HUES48 (cell line): ENCODE measurements around the gene UBN2.

Experiments used
- H3K27ac ChIP-seq: one replicate; pipeline ENCODE4 v1.7.0; 2013; ENCODE audit warnings: low read depth, low read length, inconsistent platforms
- H3K27me3 ChIP-seq: 2 replicates; pipeline ENCODE4 v1.6.1; 2013; ENCODE audit warnings: mild to moderate bottlenecking, low read length; ENCODE audit not compliant: control insufficient read depth, insufficient read depth
- H3K36me3 ChIP-seq: 2 replicates; pipeline ENCODE4 v1.6.1; 2013; ENCODE audit warnings: low read length; ENCODE audit not compliant: control insufficient read depth, insufficient read depth
- H3K4me1 ChIP-seq: 2 replicates; pipeline ENCODE4 v1.6.1; 2013; ENCODE audit warnings: mild to moderate bottlenecking, low read length; ENCODE audit not compliant: control insufficient read depth, insufficient read depth
- H3K4me3 ChIP-seq: 2 replicates; pipeline ENCODE4 v1.5.1; 2013; ENCODE audit warnings: mild to moderate bottlenecking, low read depth, low read length
- H3K9ac ChIP-seq: 2 replicates; pipeline ENCODE4 v1.6.1; 2013; ENCODE audit warnings: mild to moderate bottlenecking, low read depth, low read length, moderate library complexity
- H3K9me3 ChIP-seq: 2 replicates; pipeline ENCODE4 v1.6.1; 2013; ENCODE audit warnings: low read length; ENCODE audit not compliant: control insufficient read depth, insufficient read depth

Gene UBN2

DNA sequence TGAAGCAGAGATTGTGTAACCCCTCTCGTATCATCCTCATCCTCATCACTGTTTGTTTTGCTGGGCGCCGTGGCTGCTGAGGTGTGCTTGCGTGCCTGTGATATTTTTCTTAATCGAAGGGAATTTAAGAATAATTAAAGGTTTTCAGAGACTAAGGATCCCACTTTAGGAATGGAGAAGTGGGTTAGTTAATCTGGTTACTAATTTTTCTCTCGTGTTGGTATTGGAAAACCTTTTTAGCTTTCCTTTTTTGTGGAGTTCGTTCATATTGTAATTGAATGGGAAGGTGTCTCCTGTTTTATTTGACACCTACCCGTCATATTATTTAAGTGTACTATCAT, 1.3 kb downstream of the UBN2 start:
- H3K27me3 ChIP-seq: no peaks in the 10 kb centered on the region
- peaks cover 6% of the 10 kb centered on the region for H3K36me3 ChIP-seq

GRCh38 chr7:139232904-139233303, 1.9 kb downstream of the UBN2 start:
- H3K4me3 ChIP-seq: peak overlapping the region; percentile 97
- H3K27ac ChIP-seq: no peak overlapping the region
- H3K36me3 ChIP-seq: peaks cover 11% of the 10 kb centered on the region
- no peak overlapping the region for H3K9ac ChIP-seq
- no peaks in the 10 kb centered on the region for H3K9me3 ChIP-seq
- H3K4me1 ChIP-seq: peaks cover 16% of the 10 kb centered on the region
- no peaks in the 10 kb centered on the region for H3K27me3 ChIP-seq

More for the DNA sequence above, 1.3 kb downstream of the UBN2 start:
- no peaks in the 10 kb centered on the region; the same call in 1 of the 2 replicates for H3K9me3 ChIP-seq
- H3K27ac ChIP-seq: peak overlapping the region; percentile 84
- peak overlapping the region; percentile 97 for H3K4me3 ChIP-seq
- peaks cover 16% of the 10 kb centered on the region for H3K4me1 ChIP-seq
- peak overlapping the region; percentile 49; the same call in 1 of the 2 replicates for H3K9ac ChIP-seq

DNA sequence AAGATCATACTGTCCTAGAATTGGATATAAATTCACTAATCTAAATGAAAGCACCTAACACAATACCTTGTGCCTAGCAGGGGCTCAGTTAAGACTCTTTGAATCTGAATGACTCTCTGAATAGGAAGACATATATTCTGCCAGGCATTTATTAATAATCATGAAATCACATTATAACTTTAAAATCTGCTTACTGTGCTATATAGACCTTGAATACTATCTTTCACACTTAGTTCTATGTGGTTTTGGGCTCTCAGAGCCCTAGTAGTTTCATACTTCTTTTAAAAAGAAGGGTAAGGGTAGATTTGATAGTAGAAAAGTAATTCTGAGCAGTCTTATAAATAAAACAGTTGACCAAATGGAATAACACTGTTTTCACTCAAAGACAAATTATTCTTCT, 10.2 kb downstream of the UBN2 start:
- H3K36me3 ChIP-seq: peaks cover 84% of the 10 kb centered on the region

DNA sequence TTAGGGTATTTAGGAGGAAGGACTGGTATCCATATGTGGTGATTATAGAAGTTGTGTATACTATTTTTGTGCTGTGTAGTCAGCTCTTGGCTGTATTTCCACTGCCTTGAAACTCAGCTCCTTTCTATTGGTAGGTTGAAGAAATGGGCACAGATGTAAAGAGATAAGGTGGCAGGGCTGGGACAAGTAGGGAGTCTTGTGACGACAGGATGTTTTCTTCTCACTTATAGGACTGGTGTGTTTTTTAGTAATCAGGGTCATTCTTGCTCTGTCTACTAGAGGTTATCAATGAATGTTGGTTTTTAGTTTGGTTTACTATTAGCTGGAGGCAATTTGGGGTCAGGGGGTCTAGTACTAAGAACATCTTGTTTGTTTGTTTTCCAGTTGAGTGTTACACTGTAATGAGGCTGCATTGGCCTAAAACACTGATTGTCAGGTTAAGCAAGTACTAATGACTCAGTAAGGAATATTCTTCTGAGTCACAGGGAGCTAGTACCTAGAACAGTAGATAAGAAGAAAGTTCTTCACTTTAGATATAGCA, 11.8 kb downstream of the UBN2 start:
- Histone ChIP-seq H3K9me3 (no peaks in the 10 kb centered on the region), H3K4me3 (no peak overlapping the region), H3K27me3 (no peaks in the 10 kb centered on the region), H3K27ac (no peak overlapping the region), H3K36me3 (peaks cover 88% of the 10 kb centered on the region), H3K4me1 (no peaks in the 10 kb centered on the region), H3K9ac (no peak overlapping the region)

More for the DNA sequence above, 10.2 kb downstream of the UBN2 start:
- Histone ChIP-seq H3K9ac (no peak overlapping the region), H3K4me1 (no peaks in the 10 kb centered on the region), H3K4me3 (no peak overlapping the region), H3K27ac (no peak overlapping the region), H3K27me3 (no peaks in the 10 kb centered on the region), H3K9me3 (no peaks in the 10 kb centered on the region)

DNA sequence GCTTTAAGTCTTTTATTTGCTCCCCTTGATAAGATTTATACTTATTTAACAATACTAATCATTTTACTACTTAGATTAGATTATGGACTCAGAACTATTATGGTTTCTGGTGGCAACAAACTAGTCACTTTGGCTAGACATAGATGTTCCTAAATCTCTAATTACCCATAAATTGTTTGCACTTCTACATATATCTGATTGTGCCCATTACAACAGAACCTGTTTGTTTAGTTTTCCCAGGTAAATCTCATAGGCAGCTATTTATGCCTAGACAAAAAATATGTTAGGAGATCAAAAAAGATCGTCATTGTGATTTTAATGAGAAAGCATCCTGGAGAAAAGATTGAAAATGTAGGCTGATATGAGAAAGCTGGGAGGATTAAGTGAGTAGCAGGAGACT, 14.4 kb downstream of the UBN2 start:
- Histone ChIP-seq H3K27me3 (no peaks in the 10 kb centered on the region), H3K4me3 (no peak overlapping the region), H3K27ac (no peak overlapping the region), H3K4me1 (no peaks in the 10 kb centered on the region), H3K9ac (no peak overlapping the region), H3K9me3 (no peaks in the 10 kb centered on the region), H3K36me3 (peaks cover 91% of the 10 kb centered on the region)

GRCh38 chr7:139246494-139246893, 15.5 kb downstream of the UBN2 start:
- Histone ChIP-seq H3K9ac (no peak overlapping the region), H3K4me3 (no peak overlapping the region), H3K27me3 (no peaks in the 10 kb centered on the region), H3K4me1 (no peaks in the 10 kb centered on the region), H3K27ac (no peak overlapping the region), H3K9me3 (no peaks in the 10 kb centered on the region), H3K36me3 (peaks cover 92% of the 10 kb centered on the region)

GRCh38 chr7:139246905-139247304, 15.9 kb downstream of the UBN2 start:
- H3K4me1 ChIP-seq: no peaks in the 10 kb centered on the region
- no peak overlapping the region for H3K27ac ChIP-seq
- no peak overlapping the region for H3K9ac ChIP-seq
- H3K4me3 ChIP-seq: no peak overlapping the region
- H3K36me3 ChIP-seq: peaks cover 92% of the 10 kb centered on the region
- H3K9me3 ChIP-seq: no peaks in the 10 kb centered on the region
- no peaks in the 10 kb centered on the region for H3K27me3 ChIP-seq

DNA sequence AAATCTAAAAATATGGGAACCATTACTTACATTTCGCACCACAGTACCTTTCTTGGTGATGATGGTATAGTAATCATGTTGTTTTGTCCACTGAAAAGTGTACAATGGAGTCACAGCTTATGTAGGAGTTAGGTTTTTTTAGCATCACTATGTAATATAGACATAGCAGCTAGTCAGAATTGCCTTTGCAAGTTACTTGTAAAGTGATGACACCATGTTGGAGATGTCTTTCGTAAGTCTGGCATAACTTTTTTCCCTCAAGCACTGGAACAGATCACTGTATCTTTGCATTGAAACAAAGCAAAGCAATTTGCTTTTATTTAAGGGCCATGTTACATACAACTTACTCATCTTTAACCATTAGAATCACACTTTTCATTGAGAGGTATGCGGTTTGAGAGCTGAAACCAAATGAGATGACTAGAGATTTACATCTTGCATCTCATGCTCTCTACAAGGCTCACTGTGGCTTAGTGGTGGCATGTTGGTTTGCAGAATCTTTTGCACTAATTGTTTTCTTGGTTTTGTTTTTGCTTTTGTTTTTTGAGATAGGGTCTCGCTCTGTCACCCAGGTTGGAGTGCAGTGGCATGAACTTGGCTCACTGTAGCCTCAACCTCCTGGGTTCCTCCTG, 18.3 kb downstream of the UBN2 start:
- Histone ChIP-seq H3K27ac (no peak overlapping the region), H3K4me3 (no peak overlapping the region), H3K4me1 (no peaks in the 10 kb centered on the region), H3K27me3 (no peaks in the 10 kb centered on the region), H3K9ac (no peak overlapping the region), H3K36me3 (peaks cover 91% of the 10 kb centered on the region), H3K9me3 (no peaks in the 10 kb centered on the region)

DNA sequence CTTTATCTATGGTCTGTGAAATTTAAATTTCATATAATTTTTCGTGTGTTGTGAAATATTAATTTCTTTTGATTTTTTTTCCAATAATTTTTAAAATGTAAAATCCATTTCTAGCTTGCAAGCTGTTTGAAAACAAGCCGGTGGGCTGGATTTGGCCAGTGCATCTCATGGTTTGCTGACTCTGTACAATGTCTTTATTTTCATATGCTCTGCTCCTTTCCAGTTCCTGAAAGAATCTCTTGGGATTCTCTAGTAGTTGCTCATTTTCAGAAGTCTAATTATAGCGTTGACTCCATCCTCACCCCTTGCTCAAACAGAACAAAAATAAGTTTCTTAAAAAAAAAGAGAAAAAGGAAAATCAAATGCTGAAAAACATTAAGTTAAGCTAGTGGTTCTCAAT, 21.4 kb downstream of the UBN2 start:
- Histone ChIP-seq H3K27me3 (no peaks in the 10 kb centered on the region), H3K9ac (no peak overlapping the region), H3K27ac (no peak overlapping the region), H3K4me3 (no peak overlapping the region), H3K36me3 (peaks cover 84% of the 10 kb centered on the region), H3K4me1 (no peaks in the 10 kb centered on the region), H3K9me3 (no peaks in the 10 kb centered on the region)

DNA sequence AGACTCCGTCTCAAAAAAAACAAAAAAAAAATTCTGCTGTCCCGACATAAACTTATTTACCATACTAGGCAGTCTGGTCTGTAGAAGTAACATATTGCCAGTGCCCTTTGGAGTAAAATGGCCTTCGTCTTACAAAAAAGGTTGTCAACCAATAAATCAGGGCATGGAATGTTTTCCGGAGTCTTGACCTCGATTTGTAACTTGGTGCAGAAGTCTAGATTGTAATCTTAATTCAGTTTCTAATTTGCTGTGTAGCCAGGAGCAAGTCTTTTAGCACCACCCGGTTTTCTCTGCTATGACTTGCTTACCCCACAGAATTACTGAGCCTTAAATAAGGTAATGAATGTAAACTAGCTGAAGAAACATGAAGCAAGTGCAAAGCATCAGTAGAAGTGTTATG, 23.2 kb downstream of the UBN2 start:
- Histone ChIP-seq H3K27ac (no peak overlapping the region), H3K36me3 (peaks cover 84% of the 10 kb centered on the region)

GRCh38 chr7:139254728-139255127, 23.7 kb downstream of the UBN2 start:
- H3K9me3 ChIP-seq: no peaks in the 10 kb centered on the region

More for the DNA sequence above, 23.2 kb downstream of the UBN2 start:
- Histone ChIP-seq H3K4me3 (no peak overlapping the region), H3K27me3 (no peaks in the 10 kb centered on the region), H3K9me3 (no peaks in the 10 kb centered on the region), H3K4me1 (no peaks in the 10 kb centered on the region), H3K9ac (no peak overlapping the region)

More at GRCh38 chr7:139254728-139255127, 23.7 kb downstream of the UBN2 start:
- Histone ChIP-seq H3K27ac (no peak overlapping the region), H3K27me3 (no peaks in the 10 kb centered on the region), H3K9ac (no peak overlapping the region), H3K4me3 (no peak overlapping the region), H3K36me3 (peaks cover 84% of the 10 kb centered on the region), H3K4me1 (no peaks in the 10 kb centered on the region)
